HG03064 (cell line): ENCODE results near the gene PTPN11.
"Not testable (repeated sequence)": the region's sequence is repeated elsewhere in the genome, so short reads cannot be mapped to it uniquely, and the experiment has no call there.

Source experiments
- ATAC-seq: cut with Tn5 transposase; IDR thresholded peaks from one replicate; pipeline ENCODE4 v1.9.1; 2021; ENCODE audit warnings: low read depth; ENCODE audit not compliant: unreplicated experiment

PTPN11 gene

DNA sequence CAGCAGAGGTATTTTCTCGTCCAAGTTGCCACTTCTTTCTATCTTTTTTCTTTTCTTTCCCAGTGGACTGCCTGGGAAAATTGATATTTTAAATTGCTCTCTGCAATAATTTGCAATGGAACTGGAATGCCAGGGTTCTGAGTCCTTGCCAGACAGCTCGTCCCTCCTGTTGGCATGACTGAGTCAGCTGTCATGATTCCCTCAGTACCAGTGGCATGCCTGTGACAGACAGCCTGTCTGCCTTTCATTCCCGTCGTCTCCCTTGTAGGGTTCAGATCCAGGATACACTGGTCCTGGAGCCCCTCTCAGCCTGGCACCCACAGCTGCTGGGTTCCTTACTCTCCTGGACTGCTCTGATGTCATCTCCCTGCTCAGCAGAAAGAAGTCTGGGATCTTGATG, 84.8 kb downstream of the PTPN11 start:
- no peak for ATAC-seq

DNA sequence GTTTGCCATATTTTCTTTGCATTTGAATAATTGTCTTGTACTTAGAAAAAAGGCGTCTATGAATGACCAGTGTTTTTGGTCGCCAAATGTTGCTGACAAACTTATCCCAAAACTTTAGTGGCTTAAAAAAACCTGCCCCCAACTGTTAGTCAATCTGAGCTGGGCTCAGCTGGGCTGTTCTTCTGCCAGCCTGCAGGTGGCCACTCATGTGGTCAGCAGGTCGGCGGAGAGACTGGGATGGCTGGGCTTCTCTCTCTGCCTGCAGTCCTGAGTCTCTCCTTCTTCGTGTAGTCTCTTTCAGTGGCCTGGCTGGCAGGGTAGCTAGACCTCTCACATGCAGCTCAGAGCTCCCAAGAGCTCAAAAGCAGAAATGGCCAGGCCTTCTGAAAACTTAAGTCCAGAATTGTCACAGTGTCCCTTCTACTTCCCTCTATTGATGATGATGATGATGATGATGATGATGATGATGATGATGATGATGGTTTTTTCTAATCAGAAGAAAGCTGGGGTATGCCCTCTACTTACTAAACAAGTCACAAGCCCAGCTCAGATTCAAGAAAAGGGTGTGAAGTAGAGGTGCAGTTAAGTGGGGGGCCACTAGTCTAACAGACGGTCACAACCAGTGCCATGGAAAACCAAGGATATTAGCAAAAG, 87.9 kb downstream of the PTPN11 start:
- no peak for ATAC-seq

DNA sequence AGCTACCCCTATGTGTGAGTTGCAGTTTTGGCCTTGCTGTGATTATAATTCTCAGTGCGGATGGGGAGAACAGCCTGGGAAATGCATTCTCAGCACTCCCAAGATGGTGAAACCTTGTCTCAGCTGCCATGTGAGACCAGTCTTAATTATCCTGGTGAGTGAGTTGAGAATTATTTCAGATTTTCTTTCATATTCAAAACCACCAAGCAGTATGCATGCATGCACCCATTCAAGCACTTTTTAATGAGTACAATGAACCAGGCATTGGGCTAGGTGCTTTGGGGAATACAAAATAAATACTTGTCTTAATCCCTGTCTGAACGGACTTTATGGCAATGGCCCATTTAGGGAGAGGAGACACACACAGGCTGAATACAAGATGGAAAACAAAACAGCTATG, 94.7 kb downstream of the PTPN11 start:
- ATAC-seq, result no peak

DNA sequence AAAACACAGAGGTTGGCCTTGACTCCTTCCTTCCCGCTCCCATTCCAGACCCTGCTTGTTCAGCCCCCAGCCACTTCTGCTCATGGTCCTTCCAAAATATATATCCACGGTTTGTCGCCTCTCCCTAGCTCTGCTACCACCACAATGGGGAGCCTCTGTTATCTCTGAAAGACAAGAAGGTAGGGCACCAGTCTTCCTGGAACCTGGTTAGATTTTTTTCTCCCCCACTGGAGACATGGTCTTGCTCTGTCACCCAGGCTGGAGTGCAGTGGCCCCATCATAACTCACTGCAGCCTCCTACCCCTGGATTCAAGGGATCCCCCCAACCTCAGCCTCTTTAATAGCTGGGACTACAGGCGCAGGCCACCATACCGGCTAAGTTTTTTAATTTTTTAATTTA, 95.7 kb downstream of the PTPN11 start:
- ATAC-seq, result no peak

DNA sequence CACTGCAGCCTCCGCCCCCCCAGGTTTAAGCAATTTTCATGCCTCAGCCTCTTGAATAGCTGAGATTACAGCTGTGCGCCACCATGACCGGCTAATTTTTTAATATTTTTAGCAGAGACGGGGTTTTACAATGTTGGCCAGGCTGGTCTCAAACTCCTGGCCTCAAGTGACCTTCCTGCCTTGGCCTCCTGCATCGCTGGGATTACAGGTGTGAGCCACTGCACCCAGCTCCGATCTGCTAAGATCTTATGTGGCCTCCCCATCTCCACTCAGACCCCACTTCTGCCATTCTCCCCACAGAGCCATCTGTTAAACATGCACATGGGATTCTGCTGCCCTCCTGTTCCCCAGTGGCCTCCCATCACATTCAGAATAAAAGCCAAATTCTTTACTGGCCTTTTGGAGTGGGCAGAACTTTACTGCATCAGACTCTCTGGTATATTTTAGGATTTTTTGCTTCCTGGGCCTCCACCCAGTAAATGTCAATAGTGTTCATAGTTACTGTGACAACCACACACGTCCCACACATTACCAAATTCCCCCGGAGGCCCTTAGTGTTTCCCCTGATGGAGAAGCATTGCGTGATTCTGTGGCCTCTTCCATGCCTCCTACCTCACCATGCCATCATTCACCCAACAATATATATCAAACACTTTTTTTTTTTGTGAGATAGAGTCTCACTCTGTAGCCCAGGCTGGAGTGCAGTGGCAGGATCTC, 96.3 kb downstream of the PTPN11 start:
- ATAC-seq, result no peak

DNA sequence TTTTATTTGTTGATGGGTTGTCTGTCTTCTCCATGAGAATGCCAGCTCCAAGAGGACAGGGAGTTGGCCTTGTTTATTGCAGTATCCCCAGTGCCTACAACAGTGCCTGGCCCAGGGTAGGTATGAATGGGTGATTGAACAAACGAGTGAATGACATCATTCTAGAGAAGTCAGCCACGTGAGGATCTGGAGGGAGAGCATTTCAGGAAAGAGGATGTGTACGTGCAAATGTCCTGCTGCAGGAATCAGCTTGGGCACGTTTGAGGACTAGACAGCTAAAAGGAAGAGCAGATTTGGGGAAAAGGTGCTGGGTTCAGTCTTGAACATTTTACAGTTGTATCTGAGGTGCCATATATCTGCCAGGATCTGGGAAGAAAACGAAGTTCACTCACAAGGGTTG, 97.1 kb downstream of the PTPN11 start:
- ATAC-seq, result no peak

DNA sequence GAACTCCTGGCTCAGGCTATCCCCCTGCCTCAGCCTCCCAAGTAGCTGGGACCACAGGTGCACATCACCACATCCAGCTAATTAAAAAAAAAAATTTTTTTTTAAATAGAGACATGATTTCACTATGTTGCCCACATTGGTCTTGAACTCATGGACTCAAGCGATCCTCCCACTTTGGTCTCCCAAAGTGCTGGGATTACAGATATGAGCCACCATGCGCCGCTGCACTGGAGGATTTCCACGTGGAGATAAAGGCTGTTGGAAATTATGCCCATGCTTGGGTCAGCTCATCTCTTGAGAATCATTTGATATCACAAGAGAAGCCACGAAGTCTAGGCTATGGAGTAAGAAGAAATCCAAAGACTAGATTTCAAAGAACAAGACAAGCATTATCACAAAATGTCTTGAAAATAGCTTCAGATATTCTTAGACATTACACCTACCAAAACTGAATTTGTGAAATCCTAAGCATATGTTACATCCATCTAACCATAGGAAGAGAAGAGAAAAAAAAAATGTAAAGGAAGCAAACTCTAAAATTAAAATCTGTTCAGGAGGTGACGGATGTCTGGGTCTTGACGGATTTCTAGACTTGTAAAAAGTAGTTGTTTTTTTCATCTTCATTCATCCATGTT, 99.1 kb downstream of the PTPN11 start:
- ATAC-seq, result no peak

DNA sequence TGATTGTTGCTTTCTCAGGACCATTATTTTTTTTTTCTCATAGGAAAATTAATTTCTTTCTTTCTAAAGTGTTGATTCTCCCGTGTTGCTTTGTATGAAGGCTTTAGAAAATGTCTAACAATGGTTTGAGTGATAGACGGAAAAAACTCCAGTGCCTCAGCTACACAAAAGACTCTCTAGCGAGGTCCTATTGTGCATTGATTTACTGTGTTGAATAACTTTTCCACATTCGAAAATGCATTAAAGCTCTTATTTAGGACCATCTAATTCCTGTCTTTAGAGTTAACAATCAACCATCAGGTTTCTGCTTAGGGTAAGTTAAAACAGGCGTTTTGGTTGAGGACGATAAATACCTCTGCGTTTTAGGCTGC, 99.6 kb downstream of the PTPN11 start:
- no peak for ATAC-seq

DNA sequence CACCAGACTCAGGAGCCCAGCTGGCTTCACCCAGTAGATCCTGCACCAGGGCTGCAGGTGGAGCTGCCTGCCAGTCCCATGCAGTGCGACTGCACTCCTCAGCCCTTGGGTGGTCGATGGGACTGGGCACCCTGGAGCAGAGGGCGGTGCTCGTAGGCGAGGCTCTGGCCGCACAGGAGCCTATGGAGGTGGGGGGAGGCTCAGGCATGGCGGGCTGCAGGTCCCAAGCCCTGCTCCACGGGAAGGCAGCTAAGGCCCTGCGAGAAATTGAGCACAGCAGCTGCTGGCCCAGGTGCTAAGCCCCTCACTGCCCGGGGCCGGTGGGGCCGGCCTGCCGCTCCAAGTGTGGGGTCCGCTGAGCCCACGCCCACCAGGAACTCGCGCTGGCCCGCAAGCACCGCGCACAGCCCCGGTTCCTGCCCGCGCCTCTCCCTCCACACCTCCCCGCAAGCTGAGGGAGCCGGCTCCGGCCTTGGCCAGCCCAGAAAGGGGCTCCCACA, 101.1 kb downstream of the PTPN11 start:
- not testable (repeated sequence) for ATAC-seq

DNA sequence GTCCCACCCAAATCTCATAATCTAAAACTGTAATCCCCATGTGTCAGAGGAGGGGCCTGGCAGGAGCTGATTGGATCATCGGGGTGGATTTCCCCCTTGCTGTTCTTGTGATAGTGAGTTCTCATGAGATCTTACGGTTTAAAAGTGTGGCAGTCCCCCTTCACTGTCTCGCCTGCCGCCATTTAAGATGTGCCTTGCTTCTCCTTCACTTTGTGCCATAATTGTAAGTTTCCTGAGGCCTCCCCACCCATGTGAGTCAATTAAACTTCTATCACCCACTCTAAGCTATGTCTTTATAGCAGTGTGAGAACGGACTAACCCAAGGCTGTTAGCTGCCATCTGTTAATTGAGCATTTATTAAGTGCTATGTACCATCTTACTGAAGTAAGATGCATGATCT, 105.1 kb downstream of the PTPN11 start:
- ATAC-seq, result no peak

DNA sequence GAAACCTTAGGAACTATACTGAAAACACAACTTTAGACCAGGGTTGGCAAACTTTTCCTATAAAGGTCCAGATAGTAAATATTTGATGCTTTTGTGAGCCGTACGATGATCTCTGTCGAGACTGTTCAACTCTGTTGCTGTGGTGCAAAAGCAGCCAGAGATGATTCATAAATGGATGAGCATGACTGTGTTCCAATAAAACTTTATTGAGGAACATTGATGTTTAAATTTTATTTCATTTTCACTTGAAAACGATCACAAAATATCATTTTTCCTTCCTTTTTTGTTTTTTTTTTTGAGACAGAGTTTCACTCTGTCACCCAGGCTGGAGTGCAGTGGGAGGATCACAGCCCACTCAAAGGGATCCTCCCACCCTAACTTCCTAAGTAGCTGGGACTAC, 105.5 kb downstream of the PTPN11 start:
- ATAC-seq, result no peak

DNA sequence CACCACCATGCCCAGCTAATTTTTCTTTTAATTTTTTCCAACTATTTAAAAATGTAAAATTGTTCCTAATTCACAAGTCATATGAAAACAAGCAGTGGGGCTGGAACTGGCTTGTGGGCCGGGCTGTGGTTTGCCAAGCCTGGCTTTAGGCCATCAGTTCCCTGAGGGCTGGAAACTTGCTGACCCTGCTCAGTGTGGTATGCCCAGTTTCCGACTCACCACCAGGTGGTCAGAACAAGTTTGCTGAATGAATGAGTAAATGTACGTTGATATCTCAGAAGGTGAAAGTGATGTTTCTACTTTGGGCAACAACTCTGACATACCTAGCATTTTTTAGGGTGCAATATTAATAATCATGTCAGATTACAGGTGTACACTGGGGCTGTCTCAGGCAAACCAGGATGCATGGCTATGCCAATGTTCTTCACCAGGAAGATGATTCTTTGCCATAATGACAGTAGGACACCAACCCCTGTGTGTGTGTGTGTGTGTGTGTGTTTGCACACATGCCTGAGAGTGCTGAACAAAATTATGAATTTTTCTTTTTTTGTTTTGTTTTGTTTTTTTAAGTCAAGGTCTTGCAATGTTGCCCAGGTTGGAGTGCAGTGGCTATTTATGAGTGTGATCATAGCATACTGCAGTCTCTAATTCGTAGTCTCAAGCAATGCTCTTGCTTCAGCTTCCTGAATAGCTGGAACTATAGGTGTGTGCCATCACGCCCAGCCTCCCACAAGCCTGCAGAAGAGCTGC, 106.1 kb downstream of the PTPN11 start:
- no peak for ATAC-seq

DNA sequence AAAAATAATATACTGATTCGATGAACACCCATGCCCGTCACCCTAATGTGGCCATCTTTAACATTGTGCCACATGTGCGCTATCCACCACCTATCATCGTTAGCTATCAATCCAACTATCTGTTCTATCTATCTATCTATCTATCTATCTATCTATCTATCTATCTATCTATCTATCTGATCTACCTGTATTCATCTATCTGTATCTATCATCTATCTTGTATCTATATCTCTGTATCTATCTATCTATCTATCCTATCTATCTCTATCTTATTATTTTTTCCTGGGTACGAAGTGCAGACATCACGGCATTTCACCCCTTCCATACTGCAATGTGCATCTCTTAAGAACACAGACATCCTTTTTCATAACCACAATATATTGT, 106.7 kb downstream of the PTPN11 start:
- ATAC-seq, result no peak

DNA sequence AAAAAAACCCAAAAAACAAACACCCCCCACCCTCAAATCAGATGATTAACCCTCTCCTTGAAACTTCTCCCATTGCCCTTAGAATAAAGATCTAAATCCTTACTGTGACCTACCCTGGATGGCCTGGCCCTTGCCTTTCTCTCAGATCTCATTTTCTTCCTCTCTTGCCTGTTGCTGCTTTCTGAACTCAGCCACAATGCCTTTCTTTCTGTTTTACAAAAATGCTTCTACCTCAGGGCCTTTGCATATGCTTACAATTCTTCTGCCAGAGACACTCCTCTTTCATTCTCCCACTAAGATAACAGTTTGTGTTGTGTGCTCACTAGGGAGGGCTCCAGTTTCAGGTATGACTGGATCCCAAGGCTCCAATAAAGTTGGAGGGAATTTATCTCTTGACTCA, 108.3 kb downstream of the PTPN11 start:
- no peak for ATAC-seq

DNA sequence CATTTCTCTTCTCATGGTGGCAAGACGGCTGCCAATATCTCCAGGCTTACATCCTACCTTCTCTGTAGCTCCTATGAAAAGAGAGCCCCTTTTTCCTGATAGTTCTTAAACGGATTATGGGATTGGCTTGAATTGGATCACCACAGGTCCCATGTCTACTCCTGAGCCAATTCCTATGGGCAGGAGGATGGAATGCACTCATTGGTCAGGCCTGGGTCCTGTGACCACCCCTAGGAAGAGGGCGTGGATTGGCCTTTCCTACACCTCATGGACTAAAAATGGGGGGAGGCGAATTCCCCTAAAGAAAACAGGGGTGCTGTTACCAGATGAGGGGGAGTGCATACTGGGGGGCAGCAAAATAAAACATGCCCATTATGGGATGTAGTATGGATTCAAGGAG, 108.8 kb downstream of the PTPN11 start:
- ATAC-seq, result no peak

DNA sequence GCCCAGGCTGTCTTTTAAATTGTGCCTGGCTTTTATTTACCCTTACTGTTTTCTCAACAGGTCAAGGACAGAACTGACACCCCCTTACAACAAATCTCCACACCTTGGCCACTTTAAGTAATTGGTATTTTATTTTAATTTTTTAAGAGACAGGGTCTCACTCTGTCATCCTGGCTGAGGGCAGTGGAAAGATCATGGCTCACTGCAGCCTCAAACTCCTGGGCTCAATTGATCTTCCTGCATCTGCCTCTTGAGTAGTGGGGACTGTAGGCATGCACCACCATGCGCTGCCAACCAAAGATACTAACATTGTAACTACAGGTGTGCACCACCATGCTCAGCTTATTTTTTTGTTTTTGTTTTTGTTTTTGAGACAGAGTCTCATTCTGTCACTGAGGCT, 109.8 kb downstream of the PTPN11 start:
- ATAC-seq, result no peak

DNA sequence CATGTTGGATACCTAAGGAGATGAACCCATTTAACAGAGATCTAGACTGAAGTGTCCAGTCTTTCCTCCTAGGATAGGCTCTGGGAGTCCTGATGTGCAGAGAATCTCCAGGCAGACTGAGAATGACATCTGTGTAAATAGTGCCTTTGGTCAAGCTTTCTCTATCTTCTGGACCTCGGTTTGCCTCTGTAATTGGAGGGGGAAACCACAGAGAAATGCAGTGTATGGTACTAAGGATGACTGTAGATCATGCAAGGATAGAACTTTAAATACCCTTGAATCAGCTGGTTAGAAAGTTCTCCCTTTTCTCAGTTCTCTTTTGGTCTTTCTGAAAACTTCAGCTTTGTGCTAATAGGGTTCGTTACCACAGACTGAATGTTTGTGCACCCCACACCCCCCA, 112.2 kb downstream of the PTPN11 start:
- no peak for ATAC-seq

DNA sequence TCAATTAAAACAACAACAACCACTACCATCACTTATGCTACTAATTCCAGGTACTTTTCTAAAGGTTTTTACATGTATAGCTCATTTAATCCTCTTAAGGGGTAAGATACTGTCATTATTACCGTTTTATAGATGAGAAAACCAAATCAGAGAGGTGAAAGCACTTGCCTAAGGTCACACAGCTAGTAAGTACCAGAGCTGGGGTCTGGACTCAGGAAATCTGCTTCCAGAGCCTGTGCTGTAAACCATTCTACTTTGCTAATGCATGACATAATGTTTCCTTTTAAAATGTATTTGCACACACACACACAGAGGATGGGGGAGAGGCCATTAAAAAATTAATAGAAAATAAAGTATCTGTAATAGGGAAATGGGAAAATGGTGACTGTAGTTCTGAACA, 113.4 kb downstream of the PTPN11 start:
- ATAC-seq, result no peak

DNA sequence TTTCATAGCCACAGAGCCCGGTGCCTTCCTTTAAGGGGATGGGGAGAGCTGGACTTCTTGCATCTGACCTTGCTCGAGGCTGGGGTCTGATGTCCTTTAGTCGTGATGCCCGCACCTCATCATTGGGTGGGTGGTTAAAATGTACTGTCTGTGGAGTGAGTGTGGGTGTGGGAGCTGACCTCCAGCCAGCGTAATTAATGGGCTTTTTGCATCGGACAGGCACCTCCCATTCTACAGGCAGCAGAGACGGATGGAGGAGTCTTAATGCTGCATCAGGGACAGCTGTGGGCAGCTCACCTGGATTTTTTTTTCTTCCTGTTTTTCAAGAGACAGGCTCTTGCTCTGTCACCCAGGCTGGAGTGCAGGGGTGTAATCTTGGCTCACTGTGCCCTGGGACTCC, 114.8 kb downstream of the PTPN11 start:
- ATAC-seq, result no peak

DNA sequence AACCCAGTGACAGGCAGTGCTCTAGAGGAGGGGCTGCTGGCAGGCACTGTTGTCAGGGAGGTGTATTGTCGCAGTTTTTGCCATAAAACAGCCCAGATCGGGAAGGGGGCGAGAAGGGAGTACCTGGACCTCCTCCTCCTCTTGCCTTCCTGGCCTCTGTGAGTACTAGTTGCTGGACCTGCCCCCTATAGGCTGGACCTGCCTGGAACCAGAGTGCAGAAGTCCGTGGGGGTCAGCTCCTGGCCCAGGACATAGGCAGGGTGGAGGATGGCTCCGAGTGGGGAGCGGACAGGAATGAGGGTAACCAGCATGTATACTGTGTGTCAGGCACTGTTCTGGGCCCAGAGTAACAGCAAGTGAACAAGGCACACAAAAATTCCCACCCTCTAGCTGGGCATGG, 116.3 kb downstream of the PTPN11 start:
- ATAC-seq, result no peak

DNA sequence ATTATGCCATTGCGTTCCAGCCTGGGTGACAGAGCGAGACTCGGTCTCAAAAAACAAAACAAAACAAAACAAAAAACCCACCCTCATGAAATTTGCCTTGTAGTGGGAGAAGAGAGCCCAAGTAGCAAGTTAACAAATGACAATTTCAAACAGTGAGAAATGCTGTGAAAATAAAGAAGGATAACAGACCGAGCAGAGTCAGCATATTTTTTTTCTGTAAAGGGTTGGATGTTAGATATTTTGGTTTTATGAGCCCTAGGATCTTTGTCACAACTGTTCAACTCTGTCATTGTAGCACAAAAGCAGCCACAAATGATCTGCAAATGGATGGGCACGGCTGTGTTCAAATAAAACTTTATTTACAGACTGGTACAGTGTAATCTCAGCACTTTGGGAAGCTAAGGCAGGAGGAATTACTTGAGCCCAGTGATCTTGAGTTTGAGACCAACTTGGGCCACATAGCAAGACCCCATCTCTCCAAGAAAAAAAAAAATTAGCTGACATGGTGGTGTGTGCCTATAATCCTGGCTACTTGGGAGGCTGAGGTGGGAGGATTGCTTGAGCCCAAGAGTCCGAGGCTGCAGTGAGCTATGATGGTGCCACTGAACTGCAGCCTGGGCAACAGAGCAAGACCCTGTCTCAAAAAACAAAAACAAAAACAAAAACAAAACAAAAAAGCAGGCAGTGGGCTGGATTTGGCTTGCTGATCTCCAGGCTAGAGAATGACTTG, 117.1 kb downstream of the PTPN11 start:
- no peak for ATAC-seq
